Muscle of arm (tissue), 14 donors: ENCODE measurements around the gene KIF20B. TPM values are rescaled to one million over a fixed set of nuclear protein-coding genes. Genes with fewer than 3 reads are reported as not detected.

Experiments
- DNase-seq: peaks from one replicate; pipeline ENCODE4 v3.0.0-alpha.2; 2013
- long read RNA-seq, 11 donors: transcript quantifications; one replicate each; lab custom pipeline, GENCODE V29; 2026
- polyA plus RNA-seq, 12 donors: library from polyadenylated mRNA; unstranded; fragments of 120-200 nt; gene quantifications; one replicate each; pipeline ENCODE4 v1.2.1, GENCODE V29; 2013; ENCODE audit not compliant: insufficient read length in 12 of 12

The KIF20B gene
- polyA plus RNA-seq, result 10 to 100 TPM in 5 of 12 donors, 1 to 10 TPM in 6, not detected in 1; 5.6 to 15.4 (median 9.5) TPM
- long read RNA-seq, donor 1, result 0 reads
- long read RNA-seq, donor 2, result 0 reads
- long read RNA-seq, donor 3, result 0 reads
- long read RNA-seq, donor 4, result 0 reads
- long read RNA-seq, donor 5, result 0 reads
- long read RNA-seq, donor 6, result 0 reads
- long read RNA-seq, donor 7, result 0 reads
- long read RNA-seq, donor 8, result 0 reads
- long read RNA-seq, donor 9, result 0 reads
- long read RNA-seq, donor 10, result 0 reads
- long read RNA-seq, donor 11, result 0 reads

- DNase-seq, result peak; percentile 96
Measured at GRCh38 chr10:89701242-89702120, at the start of gene KIF20B. TSS of gene KIF20B (plus strand) at chr10:89701590. CDS start at chr10:89705295, 3,705 bp downstream.

- DNase-seq, result no peak
Measured at GRCh38 chr10:89651916-89652573, 49.3 kb upstream of the KIF20B start.

DNA sequence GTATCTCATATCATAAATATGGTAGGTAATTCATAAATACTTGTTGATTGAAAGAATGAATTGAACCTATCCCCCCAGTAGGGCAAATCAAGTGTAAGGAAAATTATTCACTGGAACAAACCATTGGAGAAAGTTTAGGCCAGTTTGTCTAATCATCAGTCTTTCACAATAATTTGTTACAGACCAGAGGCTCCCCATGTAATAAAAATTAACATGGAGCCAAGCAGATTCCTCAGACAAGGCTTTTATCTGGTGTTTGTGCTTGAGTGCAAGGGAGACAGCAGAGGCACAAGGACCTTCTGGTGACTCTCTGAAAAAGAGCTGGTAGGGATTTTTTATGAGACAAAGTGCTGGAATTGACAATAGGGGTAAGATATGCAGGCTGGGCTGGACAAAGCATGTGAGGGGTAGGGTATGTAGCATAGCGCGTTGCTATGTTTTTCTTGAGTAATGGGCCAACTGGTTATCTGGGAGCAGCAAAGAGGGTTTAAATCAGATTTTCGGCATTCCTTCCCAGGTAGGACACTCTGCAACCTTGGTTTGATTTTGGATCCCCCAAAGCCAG, 48.5 kb upstream of the KIF20B start:
- DNase-seq, result no peak

DNA sequence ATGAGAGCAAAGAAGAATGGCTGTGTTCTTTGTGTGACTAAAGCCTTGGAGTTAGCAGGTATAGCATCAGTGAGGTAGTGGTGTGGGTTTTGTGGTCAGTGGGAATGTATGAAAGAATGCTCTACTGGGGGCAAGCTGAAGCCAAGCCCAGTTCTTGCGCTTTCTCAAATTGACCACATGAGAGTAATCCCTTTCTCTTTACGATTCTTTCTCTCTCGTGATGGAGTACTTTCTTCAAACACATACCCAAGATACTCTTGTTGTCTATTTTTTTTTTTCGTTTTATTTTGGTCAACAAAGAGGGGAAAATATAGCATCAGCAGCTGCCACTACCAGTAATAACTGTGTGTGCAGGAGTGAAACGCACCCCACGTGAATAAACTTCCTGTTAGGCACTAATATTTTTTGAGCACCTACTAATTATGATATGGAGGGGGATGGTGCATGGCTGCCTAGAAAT, 48.0 kb upstream of the KIF20B start:
- no peak for DNase-seq

GRCh38 chr10:89655722-89656121, 45.7 kb upstream of the KIF20B start:
- DNase-seq, result no peak

DNA sequence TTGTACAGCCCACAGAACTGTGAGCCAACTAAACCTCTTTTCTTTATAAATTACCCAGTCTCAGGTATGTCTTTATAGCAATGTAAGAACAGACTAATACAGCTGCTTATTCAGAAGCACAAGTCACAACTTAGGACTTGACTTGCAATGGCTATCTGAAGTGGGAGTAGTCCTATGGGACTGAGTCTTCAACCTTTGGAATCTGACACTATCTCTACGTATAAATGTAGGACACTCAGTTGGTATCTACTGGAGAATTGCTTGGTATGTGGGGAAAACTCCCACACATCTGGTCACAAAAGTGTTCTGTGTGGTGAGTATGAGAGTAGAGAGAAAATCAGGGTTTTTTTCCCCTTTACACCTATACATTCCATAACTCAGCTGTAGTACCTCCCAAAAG, 44.1 kb upstream of the KIF20B start:
- no peak for DNase-seq

- DNase-seq, result peak; percentile 57
Measured at GRCh38 chr10:89659143-89660131, 42.0 kb upstream of the KIF20B start.

DNA sequence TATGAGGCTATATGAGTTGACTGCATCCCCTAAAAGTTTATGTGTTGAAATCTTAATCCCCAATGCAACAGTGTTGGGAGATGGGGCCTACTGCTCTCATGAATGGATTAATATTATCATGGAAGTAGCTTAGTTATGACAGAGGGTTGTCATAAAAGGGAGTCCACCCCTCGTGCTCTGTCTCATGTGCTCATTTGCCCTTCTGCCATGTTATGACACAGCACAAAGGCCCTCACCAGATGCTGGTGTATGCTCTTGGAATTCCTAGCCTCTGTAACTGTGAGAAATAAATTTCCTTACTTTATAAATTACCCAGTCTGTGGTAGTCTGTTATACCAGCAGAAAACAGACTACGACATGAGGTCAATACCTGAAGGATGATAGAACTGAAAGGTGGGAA, 38.8 kb upstream of the KIF20B start:
- no peak for DNase-seq

DNA sequence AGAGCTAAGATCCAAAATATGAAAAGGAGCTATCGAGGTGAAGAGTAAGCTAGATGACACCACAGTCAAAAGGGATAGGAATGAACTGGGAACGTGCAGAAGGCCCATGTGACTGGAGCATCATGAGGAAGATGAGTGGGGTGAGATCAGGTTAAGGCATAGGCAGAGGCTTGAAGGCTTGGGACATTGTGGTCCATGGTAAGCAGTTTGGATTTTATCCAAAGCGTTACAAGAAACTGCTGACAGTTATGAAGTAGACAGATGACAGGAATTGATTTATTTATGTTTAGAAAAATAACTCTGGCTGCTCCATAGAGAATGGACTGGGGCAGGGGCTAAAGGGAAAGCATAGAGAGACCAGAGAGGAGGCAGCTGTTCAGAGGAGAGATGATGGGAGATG, 38.2 kb upstream of the KIF20B start:
- no peak for DNase-seq

DNA sequence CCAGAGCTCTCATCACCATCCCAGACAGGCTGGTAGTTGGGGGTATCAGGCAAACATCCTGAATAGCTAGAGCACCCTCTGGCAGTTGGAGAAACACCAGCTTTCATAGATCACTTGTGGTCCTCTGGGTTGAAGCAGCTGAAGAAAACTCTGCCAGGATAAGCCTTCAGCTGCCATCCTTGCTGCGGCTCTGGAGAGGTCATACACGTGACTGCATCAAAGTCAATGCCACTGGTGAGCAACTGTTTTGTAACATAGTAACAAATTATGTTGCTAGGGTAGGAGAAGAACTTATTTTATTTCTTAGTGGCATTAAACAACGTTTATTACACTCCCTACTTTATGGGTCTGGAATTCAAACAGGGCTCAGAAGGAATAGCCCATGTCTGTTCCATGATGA, 37.2 kb upstream of the KIF20B start:
- DNase-seq, result no peak

GRCh38 chr10:89665302-89665701, 36.1 kb upstream of the KIF20B start:
- DNase-seq, result no peak

DNA sequence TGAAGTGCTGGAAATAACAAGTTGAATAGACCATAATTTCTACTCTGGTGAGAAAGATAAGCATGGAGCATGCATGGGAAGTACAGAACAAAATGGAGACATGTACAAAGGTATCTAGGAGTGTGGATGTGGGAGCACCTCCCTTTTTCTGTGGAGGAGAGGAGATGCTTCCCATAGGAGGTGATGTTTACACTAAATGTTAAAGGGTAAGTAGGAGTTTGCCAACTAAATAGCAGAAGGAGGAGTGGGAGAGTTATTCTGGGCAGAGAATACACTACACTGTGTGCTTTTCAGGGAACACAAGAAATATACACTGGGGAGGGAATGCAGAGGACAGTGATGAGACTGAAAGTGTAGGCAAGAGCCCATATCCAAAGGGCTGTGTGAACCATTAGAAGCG, 35.3 kb upstream of the KIF20B start:
- DNase-seq, result no peak

- DNase-seq, result no peak
Measured at GRCh38 chr10:89668386-89669071, 32.9 kb upstream of the KIF20B start.

GRCh38 chr10:89669985-89670384, 31.4 kb upstream of the KIF20B start:
- DNase-seq, result no peak

DNA sequence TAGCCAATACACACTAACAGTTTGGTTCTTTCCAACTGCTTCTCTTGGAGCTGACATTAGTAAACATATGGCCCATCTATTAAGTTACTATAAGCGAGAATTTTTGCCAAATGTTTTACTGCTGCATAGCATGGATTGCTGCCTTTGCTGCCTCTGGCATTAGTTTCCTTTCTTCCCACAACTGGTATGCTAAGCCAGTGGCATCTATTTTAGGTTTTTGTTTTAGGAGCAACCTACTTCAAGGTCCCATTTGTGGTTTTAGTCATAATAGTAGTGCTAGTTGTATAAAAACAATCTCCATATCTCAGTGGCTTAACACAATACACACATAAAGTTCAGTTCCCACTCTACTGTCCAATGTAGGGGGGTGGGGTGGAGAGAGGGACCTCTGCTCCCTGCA, 30.5 kb upstream of the KIF20B start:
- no peak for DNase-seq

DNA sequence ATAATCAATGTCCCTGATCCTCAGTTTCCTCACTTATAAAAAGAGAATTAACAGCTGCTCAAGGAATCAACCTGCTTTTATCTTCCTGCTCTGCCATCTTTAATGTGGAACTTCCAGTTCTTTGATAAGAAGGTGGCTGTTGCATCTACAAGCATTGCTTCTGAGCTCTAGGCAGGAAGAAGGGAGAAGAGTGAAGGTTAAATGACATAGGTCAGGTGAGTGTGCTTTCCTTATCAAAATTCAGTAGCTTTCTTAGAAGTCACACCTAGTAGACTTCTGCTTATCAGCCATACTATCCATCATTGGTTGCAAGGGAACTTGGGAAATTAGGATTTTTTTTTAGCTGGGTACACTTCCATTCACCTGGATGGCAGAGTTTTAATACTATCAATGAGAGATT, 24.0 kb upstream of the KIF20B start:
- DNase-seq, result no peak

DNA sequence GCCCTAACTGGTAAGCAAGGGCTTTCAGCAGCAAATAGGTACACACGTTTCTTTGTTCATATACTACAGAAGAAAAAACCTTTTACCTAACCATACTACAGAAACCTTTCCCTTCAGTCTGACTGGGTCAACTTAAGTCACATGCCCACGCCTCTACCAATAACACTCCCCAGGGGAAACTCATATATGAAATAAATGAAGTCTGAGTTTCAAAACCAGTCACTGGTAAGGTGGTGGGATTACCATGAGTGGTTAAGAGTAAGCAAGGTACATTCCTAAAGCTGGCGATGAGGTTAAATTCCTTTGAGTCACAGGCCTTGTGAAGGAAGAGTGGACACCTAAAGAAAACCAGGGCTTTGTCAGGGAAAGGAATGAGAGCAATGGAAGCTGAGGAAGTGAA, 21.4 kb upstream of the KIF20B start:
- DNase-seq, result no peak

DNA sequence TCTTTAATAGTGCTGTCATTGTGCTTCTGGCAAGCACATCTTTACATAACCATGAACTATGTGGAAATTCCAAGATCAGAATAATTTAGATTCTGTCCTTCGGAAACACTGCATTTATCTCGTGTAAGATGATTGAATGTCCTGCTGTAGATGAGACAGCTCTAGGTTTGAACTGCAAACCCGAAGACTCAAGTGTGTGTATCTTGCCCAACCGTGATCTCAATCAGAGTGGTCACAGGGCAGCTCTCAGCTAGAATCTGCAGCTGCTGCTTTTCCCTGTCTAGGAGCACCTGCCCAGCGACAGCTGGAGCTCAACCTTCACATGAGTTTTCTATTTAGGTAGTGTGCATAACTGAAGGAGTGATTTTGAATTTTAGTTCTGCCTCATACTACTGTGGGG, 17.5 kb upstream of the KIF20B start:
- DNase-seq, result no peak

- no peak for DNase-seq
Measured at GRCh38 chr10:89684604-89685003, 16.8 kb upstream of the KIF20B start.

GRCh38 chr10:89685936-89686335, 15.5 kb upstream of the KIF20B start:
- DNase-seq, result no peak
